ENCODE results near the gene FOXD4L6.
"Not testable (repeated sequence)": the region's sequence is repeated elsewhere in the genome, so short reads cannot be mapped to it uniquely, and the experiment has no call there.

DNA sequence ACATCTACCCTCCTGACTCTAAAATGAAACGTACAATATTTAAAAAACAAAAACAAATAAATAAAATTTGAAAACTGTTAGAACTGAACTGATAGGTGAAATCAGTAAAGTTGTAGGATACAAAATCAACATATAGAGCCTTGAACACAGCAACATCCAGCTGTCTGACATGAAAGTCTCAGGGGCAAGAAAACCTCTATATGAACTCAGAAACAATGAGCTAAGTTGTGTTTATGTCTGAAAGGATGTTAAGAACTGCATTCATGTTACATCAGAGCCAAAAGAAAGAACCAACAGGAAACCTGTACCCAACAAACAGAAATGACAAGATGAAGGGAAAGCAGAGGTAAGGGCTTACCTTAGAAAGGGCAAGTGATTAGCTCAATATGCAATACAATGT is 41.8 kb downstream of the FOXD4L6 start:
- TF ChIP-seq, protein P1, sequence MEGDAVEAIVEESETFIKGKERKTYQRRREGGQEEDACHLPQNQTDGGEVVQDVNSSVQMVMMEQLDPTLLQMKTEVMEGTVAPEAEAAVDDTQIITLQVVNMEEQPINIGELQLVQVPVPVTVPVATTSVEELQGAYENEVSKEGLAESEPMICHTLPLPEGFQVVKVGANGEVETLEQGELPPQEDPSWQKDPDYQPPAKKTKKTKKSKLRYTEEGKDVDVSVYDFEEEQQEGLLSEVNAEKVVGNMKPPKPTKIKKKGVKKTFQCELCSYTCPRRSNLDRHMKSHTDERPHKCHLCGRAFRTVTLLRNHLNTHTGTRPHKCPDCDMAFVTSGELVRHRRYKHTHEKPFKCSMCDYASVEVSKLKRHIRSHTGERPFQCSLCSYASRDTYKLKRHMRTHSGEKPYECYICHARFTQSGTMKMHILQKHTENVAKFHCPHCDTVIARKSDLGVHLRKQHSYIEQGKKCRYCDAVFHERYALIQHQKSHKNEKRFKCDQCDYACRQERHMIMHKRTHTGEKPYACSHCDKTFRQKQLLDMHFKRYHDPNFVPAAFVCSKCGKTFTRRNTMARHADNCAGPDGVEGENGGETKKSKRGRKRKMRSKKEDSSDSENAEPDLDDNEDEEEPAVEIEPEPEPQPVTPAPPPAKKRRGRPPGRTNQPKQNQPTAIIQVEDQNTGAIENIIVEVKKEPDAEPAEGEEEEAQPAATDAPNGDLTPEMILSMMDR (conservative IDR thresholded peaks at IDR 0.05 in 1 of 2, IDR thresholded peaks at IDR 0.05 in 1 of 2; ENCODE audit: extremely low read depth in 1 of 2, insufficient read depth in 1 of 2, low read depth in 1 of 2, low read length in 2 of 2): not testable (repeated sequence)
- TF ChIP-seq EZH2 (IDR thresholded peaks at IDR 0.05; ENCODE audit: borderline replicate concordance, low read length): not testable (repeated sequence)

All from mammary epithelial cell (primary cell).